Measurements from ENCODE around the gene STRIT1. TPM values are rescaled to one million over a fixed set of nuclear protein-coding genes. Genes with fewer than 3 reads are reported as not detected.
"Not testable (repeated sequence)": the region's sequence is repeated elsewhere in the genome, so short reads cannot be mapped to it uniquely, and the experiment has no call there.

Gene STRIT1
- total and polyA plus RNA-seq, 10 of the 15 experiments (the other 5 are each of a cell fraction or from before 2014, with no cell fraction given) = not detected

GRCh38 chr3:155270063-155270462, 23.4 kb downstream of the STRIT1 start:
- H3K4me1 ChIP-seq (ENCODE audit: control insufficient read depth, insufficient read depth, low read length) = no peaks in the 10 kb centered on the region
- SMC1A ChIA-PET (ENCODE audit: uncharacterized antibody, unreplicated experiment) = no interaction called here
- WGBS (ENCODE audit: insufficient coverage, insufficient replicate concordance, low lambda C conversion rate, missing lambda C conversion rate) = 9% methylated on average over 3 of the region's 3 CpGs
- no peaks in the 10 kb centered on the region for H3K9me3 ChIP-seq (replicated peaks; ENCODE audit: control insufficient read depth, insufficient read depth, low read length)
- in situ Hi-C loops (cut with MboI) = no loop called here
- ATAC-seq (no peak), DNase-seq (ENCODE audit: low read depth, low spot score) (no peak), FAIRE-seq (no peak)
- intact Hi-C loops (cut with micrococcal nuclease; ENCODE audit: unreplicated experiment) = no loop called here
- H3K4me3 ChIP-seq = no peak overlapping the region
- H3K27ac ChIP-seq (ENCODE audit: control insufficient read depth, insufficient read depth) = no peak overlapping the region
- no TSS peak for BruUV-seq (replicated peaks)
- H3K79me2 ChIP-seq (ENCODE audit: control insufficient read depth, insufficient read depth, low read length) = no peaks in the 10 kb centered on the region
- H3K4me2 ChIP-seq (ENCODE audit: control insufficient read depth, insufficient read depth) = no peak overlapping the region
- H3K27me3 ChIP-seq (replicated peaks in 1 of 2; ENCODE audit: control insufficient read depth in 2 of 2, insufficient read depth in 2 of 2, low read length in 1 of 2) = no peaks in the 10 kb centered on the region
- no peaks in the 10 kb centered on the region for H4K20me1 ChIP-seq (ENCODE audit: control insufficient read depth, insufficient read depth)
- H3K36me3 ChIP-seq (ENCODE audit: control insufficient read depth in 2 of 2, insufficient read depth in 2 of 2, low read length in 1 of 2) = no peaks in the 10 kb centered on the region
- CTCF ChIA-PET = no interaction called here
- POLR2A ChIA-PET = no interaction called here
- TF ChIP-seq SMAD5 (IDR thresholded peaks at IDR 0.05; ENCODE audit: low read depth) (no peak), MYC (IDR thresholded peaks at IDR 0.05; ENCODE audit: insufficient read depth, insufficient read length, insufficient replicate concordance, low read length, severe bottlenecking) (no peak), WRNIP1 (IDR thresholded peaks at IDR 0.05; ENCODE audit: borderline replicate concordance, low read depth, low read length) (no peak), IRF3 (IDR thresholded peaks at IDR 0.05) (no peak), POLR2A (IDR thresholded peaks at IDR 0.05; ENCODE audit: low read depth, low read length) (no peak), NFYA (IDR thresholded peaks at IDR 0.05; ENCODE audit: borderline replicate concordance, low read depth, low read length) (no peak)
- H2AFZ ChIP-seq (ENCODE audit: control insufficient read depth, low read depth, low read length) = no peak overlapping the region
- H3K9ac ChIP-seq (ENCODE audit: control insufficient read depth, insufficient read depth, low read length) = no peak overlapping the region
- RAD21 ChIA-PET (ENCODE audit: unreplicated experiment) = no interaction called here

GRCh38 chr3:155262855-155263254, 30.6 kb downstream of the STRIT1 start:
- 0% methylated on average over 2 of the region's 2 CpGs for WGBS (ENCODE audit: insufficient coverage, insufficient replicate concordance, low lambda C conversion rate, missing lambda C conversion rate)
- H3K27me3 ChIP-seq (replicated peaks in 1 of 2; ENCODE audit: control insufficient read depth in 2 of 2, insufficient read depth in 2 of 2, low read length in 1 of 2); in situ Hi-C loops (cut with MboI); BruUV-seq (replicated peaks); POLR2A ChIA-PET; H2AFZ ChIP-seq (ENCODE audit: control insufficient read depth, low read depth, low read length); H3K9ac ChIP-seq (ENCODE audit: control insufficient read depth, insufficient read depth, low read length); H3K4me3 ChIP-seq; H4K20me1 ChIP-seq (ENCODE audit: control insufficient read depth, insufficient read depth); ATAC-seq; H3K4me1 ChIP-seq (ENCODE audit: control insufficient read depth, insufficient read depth, low read length); H3K9me3 ChIP-seq (replicated peaks; ENCODE audit: control insufficient read depth, insufficient read depth, low read length); H3K79me2 ChIP-seq (ENCODE audit: control insufficient read depth, insufficient read depth, low read length); DNase-seq (ENCODE audit: low read depth, low spot score); RAD21 ChIA-PET (ENCODE audit: unreplicated experiment); H3K36me3 ChIP-seq (ENCODE audit: control insufficient read depth in 2 of 2, insufficient read depth in 2 of 2, low read length in 1 of 2); H3K4me2 ChIP-seq (ENCODE audit: control insufficient read depth, insufficient read depth); FAIRE-seq; intact Hi-C loops (cut with micrococcal nuclease; ENCODE audit: unreplicated experiment); H3K27ac ChIP-seq (ENCODE audit: control insufficient read depth, insufficient read depth); SMC1A ChIA-PET (ENCODE audit: uncharacterized antibody, unreplicated experiment): not testable (repeated sequence)
- CTCF ChIA-PET = interaction anchor here (0.5 kb wide), 1 partner anchor 36 kb away, joined by 3 read pairs; no protein-coding TSS in a partner anchor
